Caco-2 (cell line): Measurements from ENCODE around the gene THOC1. TPM values are rescaled to one million over a fixed set of nuclear protein-coding genes. Genes with fewer than 3 reads are reported as not detected.

Source experiments
- BruUV-seq: library from RNA; stranded (reverse); fragments of 400-500 nt; replicated peaks from 2 replicates; lab custom pipeline; 2021; lab: Mats Ljungman, UMichigan
- CTCF ChIA-PET: fragments of 300-600 bp; sonication (Branson Sonifier 250); formaldehyde crosslinking; loops from one replicate; lab custom pipeline; 2022; ENCODE audit warnings: antibody characterized with exemption; lab: Charles Lee
- POLR2A ChIA-PET: fragments of 300-600 bp; sonication (Branson Sonifier 250); formaldehyde crosslinking; loops from one replicate; lab custom pipeline; 2022; ENCODE audit warnings: antibody characterized with exemption; lab: Charles Lee
- DNase-seq, 2 experiments: peaks; one replicate each; pipeline versions ENCODE4 v3.0.0 to v3.0.0-alpha.2; 2020 to 2022
- H3K27me3 ChIP-seq: replicated peaks from 2 replicates; pipeline ENCODE4 v1.6.0; 2011; ENCODE audit warnings: low read length; ENCODE audit not compliant: control insufficient read depth, insufficient read depth
- H3K36me3 ChIP-seq: 2 replicates; pipeline ENCODE4 v1.5.1; 2011; ENCODE audit warnings: low read length; ENCODE audit not compliant: control insufficient read depth, insufficient read depth
- H3K4me1 ChIP-seq: fragments of 250-450 bp; sonication (Bioruptor Pico); 2 replicates; pipeline ENCODE4 v1.5.1; 2020; ENCODE audit warnings: mild to moderate bottlenecking
- H3K4me3 ChIP-seq: 2 replicates; pipeline ENCODE4 v1.5.1; 2011; ENCODE audit warnings: low read depth, mild to moderate bottlenecking, control low read depth, low read length
- H3K9me3 ChIP-seq: fragments of 250-450 bp; sonication (Bioruptor Pico); 2 replicates; pipeline ENCODE4 v1.5.1; 2020; ENCODE audit warnings: mild to moderate bottlenecking, moderate library complexity
- H3K27ac Mint-ChIP-seq: one replicate; pipeline ENCODE4 v1.8.0; 2022; ENCODE audit warnings: mixed read lengths; ENCODE audit not compliant: unreplicated experiment
- H3K27me3 Mint-ChIP-seq: one replicate; pipeline ENCODE4 v1.8.0; 2022; ENCODE audit warnings: mixed read lengths; ENCODE audit not compliant: insufficient read depth, unreplicated experiment
- H3K36me3 Mint-ChIP-seq: one replicate; pipeline ENCODE4 v1.8.0; 2022; ENCODE audit warnings: mild to moderate bottlenecking, mixed read lengths; ENCODE audit not compliant: insufficient read depth, unreplicated experiment
- H3K4me1 Mint-ChIP-seq: one replicate; pipeline ENCODE4 v1.8.0; 2022; ENCODE audit warnings: low read depth, mixed read lengths; ENCODE audit not compliant: unreplicated experiment
- H3K4me3 Mint-ChIP-seq: one replicate; pipeline ENCODE4 v1.8.0; 2022; ENCODE audit warnings: mild to moderate bottlenecking, moderate library complexity, mixed read lengths; ENCODE audit not compliant: unreplicated experiment
- H3K9me3 Mint-ChIP-seq: one replicate; pipeline ENCODE4 v1.8.0; 2022; ENCODE audit warnings: mixed read lengths; ENCODE audit not compliant: unreplicated experiment
- CTCF ChIP-seq, 2 experiments: fragments of 200-600 bp in 1 of 2; IDR thresholded peaks; 1 replicate in 1 of 2; 2 replicates in 1 of 2; pipeline versions ENCODE4 v1.5.1 to v1.8.0; 2011 to 2022; ENCODE audit warnings: antibody characterized with exemption in 1 of 2, control low read depth in 1 of 2, inconsistent platforms in 1 of 2, low read depth in 1 of 2, low read length in 1 of 2, mild to moderate bottlenecking in 1 of 2, moderate library complexity in 1 of 2; ENCODE audit not compliant: insufficient read depth in 1 of 2, severe bottlenecking in 1 of 2, unreplicated experiment in 1 of 2
- intact Hi-C: fragments of 100-400 bp; cut with micrococcal nuclease; formaldehyde crosslinking; loops from one replicate; pipeline ENCODE4 v1.10.0; 2022; ENCODE audit not compliant: unreplicated experiment
- total RNA-seq: library from RNA; stranded (reverse); gene quantifications from 2 replicates; pipeline ENCODE4 v1.2.3, GENCODE V29; 2022

THOC1 gene
- total RNA-seq, 1 experiment from 2014 or later: 65.4 TPM

- Histone ChIP-seq H3K36me3 (no peaks in the 10 kb centered on the region; the same call in 1 of the 2 replicates), H3K27me3 (no peaks in the 10 kb centered on the region), H3K4me1 (no peaks in the 10 kb centered on the region), H3K4me3 (no peak overlapping the region), H3K9me3 (no peaks in the 10 kb centered on the region)
- H3K4me3 Mint-ChIP-seq: no peak overlapping the region
- no peak for TF ChIP-seq CTCF (IDR thresholded peaks at IDR 0.05; ENCODE audit: insufficient read depth in 1 of 2, low read depth in 1 of 2, low read length in 1 of 2, severe bottlenecking in 1 of 2, unreplicated experiment in 1 of 2)
- no TSS peak for BruUV-seq
- H3K4me1 Mint-ChIP-seq: no peaks in the 10 kb centered on the region
- no peak overlapping the region for H3K27ac Mint-ChIP-seq
- H3K27me3 Mint-ChIP-seq: no peaks in the 10 kb centered on the region
- H3K36me3 Mint-ChIP-seq: peaks cover 50% of the 10 kb centered on the region
- ChIA-PET POLR2A (no interaction called here), CTCF (no interaction called here)
- no peaks in the 10 kb centered on the region for H3K9me3 Mint-ChIP-seq
- intact Hi-C loops: no loop called here
- DNase-seq: no peak
Observed at GRCh38 chr18:227374-227773, 40.5 kb downstream of the THOC1 start.

- Histone ChIP-seq H3K9me3 (no peaks in the 10 kb centered on the region), H3K4me1 (no peaks in the 10 kb centered on the region), H3K4me3 (no peak overlapping the region), H3K27me3 (no peaks in the 10 kb centered on the region), H3K36me3 (no peaks in the 10 kb centered on the region; the same call in 1 of the 2 replicates)
- TF ChIP-seq CTCF (IDR thresholded peaks at IDR 0.05; ENCODE audit: insufficient read depth in 1 of 2, low read depth in 1 of 2, low read length in 1 of 2, severe bottlenecking in 1 of 2, unreplicated experiment in 1 of 2): no peak
- ChIA-PET POLR2A (no interaction called here), CTCF (no interaction called here)
- Mint-ChIP-seq H3K36me3 (peaks cover 60% of the 10 kb centered on the region), H3K4me1 (no peaks in the 10 kb centered on the region), H3K27me3 (no peaks in the 10 kb centered on the region), H3K27ac (no peak overlapping the region), H3K9me3 (no peaks in the 10 kb centered on the region), H3K4me3 (no peak overlapping the region)
- DNase-seq: no peak
- BruUV-seq: no TSS peak
- intact Hi-C loops: no loop called here
Observed at GRCh38 chr18:225745-226144, 42.1 kb downstream of the THOC1 start.

- H3K4me1 Mint-ChIP-seq: peaks cover 14% of the 10 kb centered on the region
- POLR2A ChIA-PET: no interaction called here
- peak overlapping the region; percentile 31 for H3K27ac Mint-ChIP-seq
- no peaks in the 10 kb centered on the region for H3K9me3 ChIP-seq
- DNase-seq: no peak
- no peak overlapping the region for H3K4me3 ChIP-seq
- 0 out of 2 replicates have a peak, but pooled peaks cover 6% of the 10 kb centered on the region for H3K4me1 ChIP-seq
- peaks cover 65% of the 10 kb centered on the region for H3K36me3 Mint-ChIP-seq
- no peaks in the 10 kb centered on the region for H3K9me3 Mint-ChIP-seq
- CTCF ChIA-PET: no interaction called here
- peaks cover 5% of the 10 kb centered on the region for H3K36me3 ChIP-seq
- no peak for TF ChIP-seq CTCF (IDR thresholded peaks at IDR 0.05; ENCODE audit: insufficient read depth in 1 of 2, low read depth in 1 of 2, low read length in 1 of 2, severe bottlenecking in 1 of 2, unreplicated experiment in 1 of 2)
- H3K27me3 ChIP-seq: no peaks in the 10 kb centered on the region
- no peaks in the 10 kb centered on the region for H3K27me3 Mint-ChIP-seq
- no peak overlapping the region for H3K4me3 Mint-ChIP-seq
- intact Hi-C loops: no loop called here
- no TSS peak for BruUV-seq
Observed at GRCh38 chr18:220708-221107, 47.1 kb downstream of the THOC1 start.
